HG02970 (cell line): Measurements from ENCODE around the gene RNF17.
"Not testable (repeated sequence)": the region's sequence is repeated elsewhere in the genome, so short reads cannot be mapped to it uniquely, and the experiment has no call there.

Experiments
- ATAC-seq: cut with Tn5 transposase; IDR thresholded peaks from one replicate; pipeline ENCODE4 v1.9.1; 2021; ENCODE audit warnings: mild to moderate bottlenecking, moderate library complexity, moderate number of reproducible peaks; ENCODE audit not compliant: unreplicated experiment, low FRiP score

The RNF17 gene

GRCh38 chr13:24763596-24764275, at the start of gene RNF17:
Gene RNF17, plus strand, starts transcription at chr13:24764169. Its CDS starts 35 bp downstream, at chr13:24764204.
- ATAC-seq, result no peak

GRCh38 chr13:24716011-24716410, 48.0 kb upstream of the RNF17 start:
- ATAC-seq, result no peak

GRCh38 chr13:24716446-24716845, 47.5 kb upstream of the RNF17 start:
- ATAC-seq, result no peak

- no peak for ATAC-seq
These were observed 46.8 kb upstream of the RNF17 start for GRCh38 chr13:24717217-24717616.

GRCh38 chr13:24718192-24718965, 45.6 kb upstream of the RNF17 start:
- ATAC-seq, result no peak

- no peak for ATAC-seq
These were observed 44.8 kb upstream of the RNF17 start for GRCh38 chr13:24719139-24719538.

- no peak for ATAC-seq
These were observed 40.8 kb upstream of the RNF17 start for GRCh38 chr13:24723206-24723605.

GRCh38 chr13:24724714-24725113, 39.3 kb upstream of the RNF17 start:
- ATAC-seq, result no peak

- ATAC-seq, result no peak
These were observed 38.6 kb upstream of the RNF17 start for GRCh38 chr13:24725379-24725778.

GRCh38 chr13:24727731-24728601, 36.0 kb upstream of the RNF17 start:
- ATAC-seq, result no peak

- ATAC-seq, result not testable (repeated sequence)
These were observed 32.9 kb upstream of the RNF17 start for GRCh38 chr13:24730873-24731567.

- ATAC-seq, result no peak
These were observed 29.0 kb upstream of the RNF17 start for GRCh38 chr13:24734950-24735349.

- no peak for ATAC-seq
These were observed 26.9 kb upstream of the RNF17 start for GRCh38 chr13:24737042-24737441.

GRCh38 chr13:24738366-24738847, 25.6 kb upstream of the RNF17 start:
- ATAC-seq, result no peak

GRCh38 chr13:24740014-24740890, 23.7 kb upstream of the RNF17 start:
- ATAC-seq, result no peak

- ATAC-seq, result no peak
These were observed 22.8 kb upstream of the RNF17 start for GRCh38 chr13:24741016-24741662.

GRCh38 chr13:24741791-24742190, 22.2 kb upstream of the RNF17 start:
- ATAC-seq, result no peak

GRCh38 chr13:24742294-24742693, 21.7 kb upstream of the RNF17 start:
- no peak for ATAC-seq

GRCh38 chr13:24742977-24743376, 21.0 kb upstream of the RNF17 start:
- no peak for ATAC-seq
